HL-60/S4 treated with phorbol 12-myristate 13-acetate at 8.2 ng/mL for 4 days and 3 days (cell line): ENCODE measurements around the gene ERCC6.

Source experiments
- in situ Hi-C: fragments of 300-500 bp; cut with MboI; formaldehyde crosslinking; loops from 2 replicates; pipeline ENCODE4 v1.15.0; 2022; ENCODE audit warnings: low sequenced_read_pairs

Gene ERCC6

GRCh38 chr10:49538381-49539319 is at the start of gene ERCC6:
ERCC6 (minus strand) TSS chr10:49539121.
- in situ Hi-C loops = no loop called here

- in situ Hi-C loops = no loop called here
Observed at GRCh38 chr10:49587981-49588380, 49.1 kb upstream of the ERCC6 start.

GRCh38 chr10:49585387-49585786 is 46.5 kb upstream of the ERCC6 start:
- in situ Hi-C loops = no loop called here

- in situ Hi-C loops = no loop called here
Observed at GRCh38 chr10:49579621-49580020, 40.7 kb upstream of the ERCC6 start.

GRCh38 chr10:49578392-49578791 is 39.5 kb upstream of the ERCC6 start:
- in situ Hi-C loops = no loop called here

- in situ Hi-C loops = no loop called here
Observed at GRCh38 chr10:49577182-49577925, 38.4 kb upstream of the ERCC6 start.

- in situ Hi-C loops = no loop called here
Observed at GRCh38 chr10:49575489-49576072, 36.7 kb upstream of the ERCC6 start.

GRCh38 chr10:49572594-49573114 is 33.7 kb upstream of the ERCC6 start:
- in situ Hi-C loops = no loop called here

- in situ Hi-C loops = no loop called here
Observed at GRCh38 chr10:49571388-49571787, 32.5 kb upstream of the ERCC6 start.

- in situ Hi-C loops = no loop called here
Observed at GRCh38 chr10:49569031-49569631, 30.2 kb upstream of the ERCC6 start.

- in situ Hi-C loops = no loop called here
Observed at GRCh38 chr10:49568235-49568634, 29.3 kb upstream of the ERCC6 start.

- in situ Hi-C loops = no loop called here
Observed at GRCh38 chr10:49567810-49568209, 28.9 kb upstream of the ERCC6 start.

- in situ Hi-C loops = no loop called here
Observed at GRCh38 chr10:49564461-49565009, 25.6 kb upstream of the ERCC6 start.

- in situ Hi-C loops = no loop called here
Observed at GRCh38 chr10:49562893-49563292, 24.0 kb upstream of the ERCC6 start.

GRCh38 chr10:49560526-49560925 is 21.6 kb upstream of the ERCC6 start:
- in situ Hi-C loops = no loop called here

- in situ Hi-C loops = no loop called here
Observed at GRCh38 chr10:49559476-49559875, 20.6 kb upstream of the ERCC6 start.

GRCh38 chr10:49558190-49558589 is 19.3 kb upstream of the ERCC6 start:
- in situ Hi-C loops = no loop called here

GRCh38 chr10:49557681-49558080 is 18.8 kb upstream of the ERCC6 start:
- in situ Hi-C loops = no loop called here

- in situ Hi-C loops = no loop called here
Observed at GRCh38 chr10:49556723-49557122, 17.8 kb upstream of the ERCC6 start.

GRCh38 chr10:49552277-49552676 is 13.4 kb upstream of the ERCC6 start:
- in situ Hi-C loops = no loop called here

- in situ Hi-C loops = no loop called here
Observed at GRCh38 chr10:49550563-49550962, 11.6 kb upstream of the ERCC6 start.
